Esophagus muscularis mucosa (tissue), 4 donors: ENCODE results near the gene TMEM170A. TPM values are rescaled to one million over a fixed set of nuclear protein-coding genes. Genes with fewer than 3 reads are reported as not detected.
"Not testable (repeated sequence)": the region's sequence is repeated elsewhere in the genome, so short reads cannot be mapped to it uniquely, and the experiment has no call there.

Experiments used
- DNase-seq: peaks from one replicate; pipeline ENCODE4 v3.0.0-alpha.2; 2017; ENCODE audit errors: extremely low spot score
- H3K27ac ChIP-seq, 4 donors: fragments of 200-600 bp; sonication (generic); replicated peaks in 1 of 4; 1 replicate in 3 of 4; 2 replicates in 1 of 4; pipeline ENCODE4 v1.5.1; 2016 to 2019; ENCODE audit warnings: mild to moderate bottlenecking in 1 of 4
- H3K27me3 ChIP-seq, 4 donors: fragments of 200-600 bp; sonication (generic); one replicate each; pipeline versions ENCODE4 v1.5.1 to v1.6.0; 2016 to 2019
- H3K36me3 ChIP-seq, 4 donors: fragments of 200-600 bp; sonication (generic); one replicate each; pipeline ENCODE4 v1.5.1; 2016 to 2019
- H3K4me1 ChIP-seq, 4 donors: fragments of 200-600 bp; sonication (generic); one replicate each; pipeline ENCODE4 v1.5.1; 2016 to 2019
- H3K4me3 ChIP-seq, 4 donors: fragments of 200-600 bp; sonication (generic); 1 replicate in 2 of 4; 2 replicates in 2 of 4; pipeline ENCODE4 v1.5.1; 2016 to 2019; ENCODE audit warnings: mild to moderate bottlenecking in 4 of 4, moderate library complexity in 1 of 4
- H3K9me3 ChIP-seq, 4 donors: fragments of 200-600 bp; sonication (generic); 1 replicate in 3 of 4; 2 replicates in 1 of 4; pipeline ENCODE4 v1.5.1; 2016 to 2019
- CTCF ChIP-seq, 3 experiments: fragments of 200-600 bp in 2 of 3; fragments of 450-650 bp in 1 of 3; sonication (generic) in 2 of 3; IDR thresholded peaks; one replicate each; pipeline ENCODE4 v1.5.1; 2017 to 2019; ENCODE audit warnings: antibody characterized with exemption in 3 of 3, mild to moderate bottlenecking in 2 of 3, moderate library complexity in 1 of 3
- EP300 ChIP-seq: sonication (generic); formaldehyde crosslinking; IDR thresholded peaks from one replicate; pipeline ENCODE4 v1.6.1; 2017; ENCODE audit warnings: antibody characterized with exemption
- POLR2A ChIP-seq: fragments of 450-650 bp; IDR thresholded peaks from one replicate; pipeline ENCODE4 v1.6.1; 2017; ENCODE audit warnings: antibody characterized with exemption, moderate library complexity, mild to moderate bottlenecking, low read depth
- POLR2AphosphoS5 ChIP-seq, 2 donors: sonication (generic); formaldehyde crosslinking; IDR thresholded peaks; one replicate each; pipeline ENCODE4 v1.6.1; 2017; ENCODE audit warnings: antibody characterized with exemption in 2 of 2
- WGBS: methylation state at CpG from one replicate; pipeline ENCODE4 v1.1.5; 2018; 5-methylcytosine and 5-hydroxymethylcytosine counted together
- intact Hi-C: fragments of 100-400 bp; cut with DNase I; formaldehyde crosslinking; loops from one replicate; pipeline ENCODE4 v1.15.1; 2023
- total RNA-seq, 4 donors: library from RNA; depleted of rRNA; stranded (reverse); fragments of >200 nt; gene quantifications; one replicate each; pipeline versions ENCODE4 v1.1.0 to v1.2.1, GENCODE V29; 2016

Gene TMEM170A
- total RNA-seq, 4 donors from 2014 or later: 11.2 to 18.3 (median 14.9) TPM

- H3K4me1 ChIP-seq: peaks cover 21 to 49% (median 25%) of the 10 kb centered on the region in 4 donors
- 70% methylated on average over 1 of the region's 1 CpG for WGBS
- DNase-seq: no peak
- H3K36me3 ChIP-seq: no peaks in the 10 kb centered on the region
- H3K4me3 ChIP-seq: no peak overlapping the region
- no peak for TF ChIP-seq CTCF (IDR thresholded peaks at IDR 0.05)
- TF ChIP-seq POLR2A: no peak
- TF ChIP-seq EP300: no peak
- no peak for TF ChIP-seq POLR2AphosphoS5 (IDR thresholded peaks at IDR 0.05)
- H3K9me3 ChIP-seq: no peaks in the 10 kb centered on the region
- no peak overlapping the region for H3K27ac ChIP-seq
- intact Hi-C loops: no loop called here
- H3K27me3 ChIP-seq: no peaks in the 10 kb centered on the region
Observed at GRCh38 chr16:75456971-75457370, 7.5 kb downstream of the TMEM170A start.

- H3K27me3 ChIP-seq, H3K9me3 ChIP-seq, H3K27ac ChIP-seq, DNase-seq, H3K4me3 ChIP-seq, intact Hi-C loops, H3K36me3 ChIP-seq: not testable (repeated sequence)
- WGBS: 83% methylated on average over 2 of the region's 4 CpGs
- H3K4me1 ChIP-seq: peaks cover 17 to 44% (median 22%) of the 10 kb centered on the region in 4 donors
Observed at GRCh38 chr16:75456486-75456885, 8.0 kb downstream of the TMEM170A start.

- H3K4me3 ChIP-seq: no peak overlapping the region
- H3K27ac ChIP-seq: no peak overlapping the region
- H3K9me3 ChIP-seq: no peaks in the 10 kb centered on the region
- 65% methylated on average over 5 of the region's 5 CpGs for WGBS
- TF ChIP-seq CTCF (IDR thresholded peaks at IDR 0.05) (no peak), POLR2A (no peak), POLR2AphosphoS5 (IDR thresholded peaks at IDR 0.05) (no peak), EP300 (no peak)
- H3K4me1 ChIP-seq: peaks cover 9 to 38% (median 18%) of the 10 kb centered on the region in 4 donors
- peaks cover 0 to 9% (median 8%) of the 10 kb centered on the region in 4 donors for H3K36me3 ChIP-seq
- no peaks in the 10 kb centered on the region for H3K27me3 ChIP-seq
- intact Hi-C loops: no loop called here
- no peak for DNase-seq
Observed at GRCh38 chr16:75455677-75456076, 8.8 kb downstream of the TMEM170A start.

- no peak overlapping the region for H3K27ac ChIP-seq
Observed at GRCh38 chr16:75452464-75453190, 11.9 kb downstream of the TMEM170A start.

GRCh38 chr16:75446416-75446815 lies 18.1 kb downstream of the TMEM170A start:
- Histone ChIP-seq H3K36me3 (peaks cover 0 to 50% (median 21%) of the 10 kb centered on the region in 4 donors), H3K9me3 (no peaks in the 10 kb centered on the region), H3K27ac (no peak overlapping the region), H3K4me1 (peaks cover 0 to 4% (median 0%) of the 10 kb centered on the region in 4 donors), H3K27me3 (no peaks in the 10 kb centered on the region), H3K4me3 (no peak overlapping the region)
- DNase-seq: no peak
- TF ChIP-seq POLR2A (no peak), EP300 (no peak), CTCF (IDR thresholded peaks at IDR 0.05) (no peak), POLR2AphosphoS5 (IDR thresholded peaks at IDR 0.05) (no peak)
- intact Hi-C loops: no loop called here

More at GRCh38 chr16:75452464-75453190, 11.9 kb downstream of the TMEM170A start:
- Histone ChIP-seq H3K27me3 (no peaks in the 10 kb centered on the region), H3K9me3 (no peaks in the 10 kb centered on the region), H3K36me3 (peaks cover 0 to 38% (median 20%) of the 10 kb centered on the region in 4 donors), H3K4me3 (no peak overlapping the region), H3K4me1 (peaks cover 0 to 26% (median 10%) of the 10 kb centered on the region in 4 donors)
- 95% methylated on average over 12 of the region's 12 CpGs for WGBS
- DNase-seq: no peak
- intact Hi-C loops: no loop called here
- no peak for TF ChIP-seq POLR2AphosphoS5 (IDR thresholded peaks at IDR 0.05)
- TF ChIP-seq EP300: no peak
- no peak for TF ChIP-seq POLR2A
- no peak for TF ChIP-seq CTCF (IDR thresholded peaks at IDR 0.05)
